OCI-LY3 (cell line): ENCODE results near the gene CALD1.

Experiments
- H2AFZ ChIP-seq: fragments of 200-600, 300-600 bp; shearing (Covaris generic); 2 replicates; pipeline ENCODE4 v1.6.0; 2014; ENCODE audit warnings: antibody characterized with exemption, low read depth, low read length
- H3K27ac ChIP-seq: fragments of 200-600, 300-600 bp; sonication (generic); 2 replicates; pipeline ENCODE4 v1.5.1; 2014; ENCODE audit warnings: mild to moderate bottlenecking, low read length, moderate library complexity, mixed read lengths
- H3K27me3 ChIP-seq: fragments of 200-600, 300-600 bp; sonication (generic); 2 replicates; pipeline ENCODE4 v1.6.1; 2014; ENCODE audit warnings: low read depth, low read length, mixed read lengths
- H3K36me3 ChIP-seq: fragments of 200-600, 300-600 bp; sonication (generic); replicated peaks from 2 replicates; pipeline ENCODE3; 2014; ENCODE audit warnings: low read depth, low read length, mixed read lengths
- H3K4me1 ChIP-seq: fragments of 300-600, 200-600 bp; sonication (generic); 2 replicates; pipeline ENCODE4 v1.6.1; 2014; ENCODE audit warnings: low read length, mixed read lengths
- H3K4me2 ChIP-seq: fragments of 200-600, 300-600 bp; sonication (generic); 2 replicates; pipeline ENCODE4 v1.6.1; 2014; ENCODE audit warnings: low read length, mixed read lengths
- H3K4me3 ChIP-seq: fragments of 300-600, 200-600 bp; sonication (generic); 2 replicates; pipeline ENCODE4 v1.5.1; 2014; ENCODE audit warnings: antibody characterized with exemption, mild to moderate bottlenecking, low read length, moderate library complexity
- H3K79me2 ChIP-seq: fragments of 300-600, 200-600 bp; shearing (Covaris generic); 2 replicates; pipeline ENCODE4 v1.6.1; 2014; ENCODE audit warnings: mild to moderate bottlenecking, low read length, mixed read lengths
- H3K9ac ChIP-seq: fragments of 300-600, 200-600 bp; shearing (Covaris generic); 2 replicates; pipeline ENCODE4 v1.6.0; 2014; ENCODE audit warnings: mild to moderate bottlenecking, low read length, moderate library complexity
- H3K9me3 ChIP-seq: fragments of 200-600, 300-600 bp; shearing (Covaris generic); 2 replicates; pipeline ENCODE4 v1.6.1; 2014; ENCODE audit warnings: low read length, mixed read lengths; ENCODE audit not compliant: insufficient read depth
- H4K20me1 ChIP-seq: fragments of 200-600, 300-600 bp; sonication (generic); 2 replicates; pipeline ENCODE4 v1.6.1; 2016; ENCODE audit warnings: low read length, mixed read lengths; ENCODE audit not compliant: insufficient read depth
- EZH2phosphoT487 ChIP-seq: fragments of 200-600 bp; shearing (Covaris generic); IDR thresholded peaks from 2 replicates; pipeline ENCODE4 v1.6.1; 2018; ENCODE audit warnings: antibody characterized with exemption, mixed run types, low read depth
- TF ChIP-seq, protein P1 (sequence below): fragments of 200-600, 300-600 bp; sonication (generic); IDR thresholded peaks from 2 replicates; pipeline ENCODE4 v1.5.1; 2014; ENCODE audit warnings: antibody characterized with exemption, low read length, low read depth

The CALD1 gene

DNA sequence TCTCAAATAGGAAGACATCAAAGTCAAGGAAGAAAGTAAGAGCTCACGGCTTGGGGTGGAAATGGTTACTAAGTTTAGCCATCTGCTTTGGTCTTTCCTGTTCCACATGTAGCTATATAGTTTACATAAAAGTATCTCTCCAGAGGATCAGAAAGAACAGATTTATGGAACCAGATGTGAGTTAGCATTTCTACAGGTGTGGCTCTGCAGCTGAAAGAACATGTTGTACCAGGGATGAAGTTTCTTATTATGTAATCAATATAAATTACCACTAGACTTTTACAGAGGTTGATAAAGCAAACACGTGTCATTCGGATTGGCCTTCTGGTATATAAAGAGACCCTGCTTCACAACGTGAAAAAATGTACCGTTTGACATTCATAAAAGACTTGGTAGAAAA, 19.9 kb downstream of the CALD1 start:
- Histone ChIP-seq H3K27ac (no peak overlapping the region), H3K9me3 (no peaks in the 10 kb centered on the region), H2AFZ (no peak overlapping the region), H3K36me3 (no peaks in the 10 kb centered on the region), H3K4me1 (no peaks in the 10 kb centered on the region), H3K9ac (no peak overlapping the region), H3K4me2 (no peak overlapping the region), H4K20me1 (no peaks in the 10 kb centered on the region), H3K79me2 (no peaks in the 10 kb centered on the region), H3K27me3 (peaks cover 16% of the 10 kb centered on the region; the same call in 1 of the 2 replicates), H3K4me3 (no peak overlapping the region)
- TF ChIP-seq, protein P1, sequence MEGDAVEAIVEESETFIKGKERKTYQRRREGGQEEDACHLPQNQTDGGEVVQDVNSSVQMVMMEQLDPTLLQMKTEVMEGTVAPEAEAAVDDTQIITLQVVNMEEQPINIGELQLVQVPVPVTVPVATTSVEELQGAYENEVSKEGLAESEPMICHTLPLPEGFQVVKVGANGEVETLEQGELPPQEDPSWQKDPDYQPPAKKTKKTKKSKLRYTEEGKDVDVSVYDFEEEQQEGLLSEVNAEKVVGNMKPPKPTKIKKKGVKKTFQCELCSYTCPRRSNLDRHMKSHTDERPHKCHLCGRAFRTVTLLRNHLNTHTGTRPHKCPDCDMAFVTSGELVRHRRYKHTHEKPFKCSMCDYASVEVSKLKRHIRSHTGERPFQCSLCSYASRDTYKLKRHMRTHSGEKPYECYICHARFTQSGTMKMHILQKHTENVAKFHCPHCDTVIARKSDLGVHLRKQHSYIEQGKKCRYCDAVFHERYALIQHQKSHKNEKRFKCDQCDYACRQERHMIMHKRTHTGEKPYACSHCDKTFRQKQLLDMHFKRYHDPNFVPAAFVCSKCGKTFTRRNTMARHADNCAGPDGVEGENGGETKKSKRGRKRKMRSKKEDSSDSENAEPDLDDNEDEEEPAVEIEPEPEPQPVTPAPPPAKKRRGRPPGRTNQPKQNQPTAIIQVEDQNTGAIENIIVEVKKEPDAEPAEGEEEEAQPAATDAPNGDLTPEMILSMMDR = no peak
- no peak for TF ChIP-seq EZH2phosphoT487

DNA sequence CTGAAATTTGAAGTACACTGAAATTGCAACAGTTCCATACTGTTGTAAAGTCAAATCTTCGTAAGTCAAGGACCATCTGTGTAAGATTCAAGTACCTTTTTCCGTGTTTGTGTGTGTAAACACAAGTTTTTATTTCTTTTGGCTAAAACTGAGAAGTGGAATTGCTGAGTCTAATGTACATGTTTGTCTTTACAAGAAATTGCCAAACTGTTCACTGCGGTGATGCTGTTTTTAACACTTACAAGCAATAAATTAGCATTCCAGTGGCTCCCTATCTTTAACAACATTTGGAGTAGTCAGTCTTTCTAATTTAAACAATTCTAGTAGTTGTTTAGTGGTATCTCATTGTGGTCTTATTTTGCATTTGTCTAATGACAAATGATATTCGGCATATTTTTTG, 23.3 kb downstream of the CALD1 start:
- no peak overlapping the region for H2AFZ ChIP-seq
- H3K27ac ChIP-seq = no peak overlapping the region
- no peaks in the 10 kb centered on the region for H3K36me3 ChIP-seq
- H3K9me3 ChIP-seq = no peaks in the 10 kb centered on the region
- H3K4me2 ChIP-seq = no peak overlapping the region
- H3K9ac ChIP-seq = no peak overlapping the region
- no peaks in the 10 kb centered on the region for H3K4me1 ChIP-seq
- no peaks in the 10 kb centered on the region for H4K20me1 ChIP-seq
- H3K27me3 ChIP-seq = peaks cover 16% of the 10 kb centered on the region; the same call in 1 of the 2 replicates
- H3K79me2 ChIP-seq = no peaks in the 10 kb centered on the region
- TF ChIP-seq, protein P1 = no peak
- no peak for TF ChIP-seq EZH2phosphoT487
- H3K4me3 ChIP-seq = no peak overlapping the region

DNA sequence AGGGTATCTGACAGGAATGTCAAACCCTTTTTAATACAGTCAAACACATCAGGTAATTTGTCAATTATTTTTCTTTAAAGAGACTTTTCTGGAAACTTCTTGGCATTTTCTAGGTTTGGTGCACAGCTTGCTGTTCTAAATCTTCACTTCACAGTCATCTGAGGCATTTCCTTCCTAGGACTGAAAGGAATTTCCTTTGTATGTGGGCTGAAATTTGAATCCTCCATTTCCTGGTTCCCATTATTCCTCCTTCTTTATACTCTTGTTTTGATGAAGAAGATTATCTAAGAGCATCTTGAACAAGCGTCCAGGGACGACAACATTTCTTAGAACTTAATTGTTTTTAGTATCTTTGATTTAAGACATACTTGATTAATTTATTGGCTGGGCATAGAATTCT, 24.9 kb downstream of the CALD1 start:
- Histone ChIP-seq H3K36me3 (no peaks in the 10 kb centered on the region), H3K27me3 (peaks cover 9% of the 10 kb centered on the region; the same call in 1 of the 2 replicates), H4K20me1 (no peaks in the 10 kb centered on the region), H3K27ac (no peak overlapping the region), H3K4me2 (no peak overlapping the region), H3K79me2 (no peaks in the 10 kb centered on the region), H3K4me3 (no peak overlapping the region), H3K4me1 (no peaks in the 10 kb centered on the region), H2AFZ (no peak overlapping the region), H3K9me3 (no peaks in the 10 kb centered on the region), H3K9ac (no peak overlapping the region)
- no peak for TF ChIP-seq EZH2phosphoT487

- no peak overlapping the region for H3K27ac ChIP-seq
- H3K79me2 ChIP-seq = no peaks in the 10 kb centered on the region
- no peak overlapping the region for H3K4me3 ChIP-seq
- no peaks in the 10 kb centered on the region for H4K20me1 ChIP-seq
- no peak overlapping the region for H3K4me2 ChIP-seq
- no peaks in the 10 kb centered on the region for H3K9me3 ChIP-seq
- no peak overlapping the region for H3K9ac ChIP-seq
- TF ChIP-seq, protein P1 = no peak
- TF ChIP-seq EZH2phosphoT487 = no peak
- H3K27me3 ChIP-seq = peaks cover 12% of the 10 kb centered on the region; the same call in 1 of the 2 replicates
- no peak overlapping the region for H2AFZ ChIP-seq
- H3K4me1 ChIP-seq = no peaks in the 10 kb centered on the region
- no peaks in the 10 kb centered on the region for H3K36me3 ChIP-seq
Observed at GRCh38 chr7:134804854-134805253, 25.4 kb downstream of the CALD1 start.

DNA sequence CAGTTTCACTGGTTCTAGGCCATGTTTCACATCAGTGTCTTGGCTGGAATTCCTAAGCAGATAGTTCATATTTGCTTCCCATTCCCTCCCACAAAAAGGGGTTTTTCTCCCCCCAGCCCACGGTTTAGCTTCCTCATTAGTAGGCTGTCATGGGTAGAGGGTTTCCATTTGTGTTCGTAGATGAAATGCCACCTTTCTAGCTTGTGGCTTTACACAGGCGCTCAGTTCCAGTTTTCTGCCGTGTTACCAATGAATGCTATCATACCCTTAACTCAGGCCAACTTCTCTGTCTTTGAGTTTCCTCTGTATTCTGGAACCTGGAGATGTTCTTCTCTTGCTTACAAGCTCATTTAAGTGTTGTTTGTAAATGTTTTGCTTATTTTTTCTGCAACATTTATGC, 26.8 kb downstream of the CALD1 start:
- no peaks in the 10 kb centered on the region for H3K4me1 ChIP-seq
- no peak overlapping the region for H2AFZ ChIP-seq
- no peak overlapping the region for H3K4me3 ChIP-seq
- no peak overlapping the region for H3K27ac ChIP-seq
- no peaks in the 10 kb centered on the region for H3K79me2 ChIP-seq
- TF ChIP-seq, protein P1 = no peak
- no peak for TF ChIP-seq EZH2phosphoT487
- no peaks in the 10 kb centered on the region for H3K9me3 ChIP-seq
- no peaks in the 10 kb centered on the region for H4K20me1 ChIP-seq
- no peak overlapping the region for H3K9ac ChIP-seq
- H3K36me3 ChIP-seq = no peaks in the 10 kb centered on the region
- 0 out of 2 replicates have a peak, but pooled peaks cover 10% of the 10 kb centered on the region for H3K27me3 ChIP-seq
- H3K4me2 ChIP-seq = no peak overlapping the region
